ENCODE measurements around the gene RASGRF2. TPM values are rescaled to one million over a fixed set of nuclear protein-coding genes. Genes with fewer than 3 reads are reported as not detected.

Gene RASGRF2
- total and polyA plus RNA-seq, 2 of the 13 experiments (the other 11 are each of a cell fraction or from before 2014, with no cell fraction given): 23.6 to 29.0 TPM

DNA sequence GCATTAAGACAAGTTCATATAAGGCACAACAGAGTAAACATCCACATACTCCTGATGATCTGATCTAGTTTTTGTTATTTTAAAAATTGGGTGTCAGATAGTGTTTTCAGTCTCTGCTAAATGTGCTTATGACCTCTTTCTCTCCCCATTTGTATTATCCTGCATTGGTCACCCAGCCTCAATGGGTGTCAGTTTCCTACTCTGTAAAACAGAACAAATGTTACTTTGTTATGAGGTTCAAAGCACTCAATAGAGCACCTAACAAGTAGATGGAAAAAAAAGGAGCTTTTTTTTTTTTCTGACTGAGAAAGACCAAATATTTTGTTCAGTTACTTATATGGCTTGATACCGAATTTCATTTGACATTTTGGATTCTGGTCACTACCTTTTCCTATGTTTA is 33.6 kb upstream of the RASGRF2 start (continued):
- TF ChIP-seq PAWR (CRISPR knock-in tag; IDR thresholded peaks at IDR 0.05; ENCODE audit: borderline replicate concordance) (no peak), ZNF24 (IDR thresholded peaks at IDR 0.05) (no peak), RFX1 (IDR thresholded peaks at IDR 0.05) (no peak), BCL3 (CRISPR knock-in tag; IDR thresholded peaks at IDR 0.05) (no peak), HNRNPH1 (optimal IDR thresholded peaks at IDR 0.05; ENCODE audit: low read depth, low read length) (no peak), PHF5A (CRISPR knock-in tag; IDR thresholded peaks at IDR 0.05; ENCODE audit: low read depth, unreplicated experiment) (no peak), USF2 (IDR thresholded peaks at IDR 0.05; ENCODE audit: low read depth, low read length) (no peak), USF2 (CRISPR knock-in tag; IDR thresholded peaks at IDR 0.05; ENCODE audit: borderline replicate concordance) (no peak), ZBTB34 (CRISPR knock-in tag; IDR thresholded peaks at IDR 0.05) (no peak), MIER2 (CRISPR knock-in tag; IDR thresholded peaks at IDR 0.05) (no peak), RAD51 (IDR thresholded peaks at IDR 0.05; ENCODE audit: borderline replicate concordance) (no peak)
- TF ChIP-seq, protein P1, sequence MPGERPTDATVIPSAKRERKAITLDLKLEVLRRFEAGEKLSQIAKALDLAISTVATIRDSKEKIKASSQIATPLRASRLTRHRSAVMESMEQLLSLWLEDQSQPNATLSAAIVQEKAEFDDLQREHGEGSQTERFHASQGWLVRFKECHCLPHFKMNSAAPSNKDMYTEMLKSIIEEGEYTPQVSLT (CRISPR knock-in tag; IDR thresholded peaks at IDR 0.05; ENCODE audit: borderline replicate concordance, low read depth): no peak

All from HepG2 (cell line).